BJ (cell line): ENCODE data around the gene IL1B. TPM values are rescaled to one million over a fixed set of nuclear protein-coding genes. Genes with fewer than 3 reads are reported as not detected.

Experiments used
- CTCF ChIA-PET: fragments of 350-600 bp; formaldehyde crosslinking; extraction: SDS; loops from one replicate; lab custom pipeline; 2021; ENCODE audit warnings: antibody characterized with exemption, inconsistent platforms; lab: Yijun Ruan, JAX
- POLR2A ChIA-PET: fragments of 300-600 bp; sonication (Branson Sonifier 250); formaldehyde crosslinking; extraction: SDS; loops from one replicate; lab custom pipeline; 2021; ENCODE audit warnings: antibody characterized with exemption; lab: Charles Lee
- DNase-seq: peaks from one replicate; pipeline ENCODE4 v3.0.0-alpha.2; 2011; ENCODE audit warnings: low read depth
- H3K27me3 ChIP-seq: 2 replicates; pipeline ENCODE4 v1.6.0; 2011; ENCODE audit warnings: low read length; ENCODE audit not compliant: control insufficient read depth, insufficient read depth
- H3K36me3 ChIP-seq: 2 replicates; pipeline ENCODE4 v1.5.1; 2011; ENCODE audit warnings: low read length; ENCODE audit not compliant: control insufficient read depth, insufficient read depth
- H3K4me3 ChIP-seq: 2 replicates; pipeline ENCODE4 v1.5.1; 2011; ENCODE audit warnings: low read depth, mild to moderate bottlenecking, control low read depth, low read length
- CTCF ChIP-seq: IDR thresholded peaks from 2 replicates; pipeline ENCODE4 v1.5.1; 2011; ENCODE audit warnings: low read depth, mild to moderate bottlenecking, control low read depth, inconsistent platforms, low read length, moderate library complexity; ENCODE audit not compliant: insufficient read depth
- polyA plus RNA-seq: library from polyadenylated mRNA; depleted of rRNA; stranded (reverse); fragments of >200 nt; gene quantifications from 2 replicates; pipeline ENCODE4 v1.2.3, GENCODE V29; 2011

The IL1B gene
- polyA plus RNA-seq, 1 experiment, result 7.6 TPM

- Histone ChIP-seq H3K36me3 (no peaks in the 10 kb centered on the region), H3K27me3 (no peaks in the 10 kb centered on the region), H3K4me3 (no peak overlapping the region)
- POLR2A ChIA-PET, result no interaction called here
- CTCF ChIA-PET, result interaction anchor here (1.1 to 1.8 kb wide), 4 partner anchors 13 to 153 kb away, joined by 3 to 7 read pairs (median 4); no protein-coding TSS in a partner anchor
- DNase-seq, result no peak
- no peak for TF ChIP-seq CTCF
Measured at GRCh38 chr2:112788653-112789052, 47.9 kb downstream of the IL1B start.

GRCh38 chr2:112787729-112788393, 48.7 kb downstream of the IL1B start:
- CTCF ChIA-PET, result interaction anchor here (0.9 to 1.5 kb wide), 3 partner anchors 9 to 16 kb away, joined by 3 to 4 read pairs (median 4); no protein-coding TSS in a partner anchor
- H3K4me3 ChIP-seq, result no peak overlapping the region
- TF ChIP-seq CTCF, result no peak
- no peaks in the 10 kb centered on the region for H3K36me3 ChIP-seq
- POLR2A ChIA-PET, result no interaction called here
- no peaks in the 10 kb centered on the region for H3K27me3 ChIP-seq
- no peak for DNase-seq

GRCh38 chr2:112787294-112787693, 49.3 kb downstream of the IL1B start:
- no peaks in the 10 kb centered on the region for H3K27me3 ChIP-seq
- no peak for DNase-seq
- H3K36me3 ChIP-seq, result no peaks in the 10 kb centered on the region
- no peak overlapping the region for H3K4me3 ChIP-seq
- TF ChIP-seq CTCF, result no peak
- ChIA-PET CTCF (interaction anchor here (0.9 kb wide), 1 partner anchor 8 kb away, joined by 3 read pairs; no protein-coding TSS in a partner anchor), POLR2A (no interaction called here)

GRCh38 chr2:112784199-112785189, 52.1 kb downstream of the IL1B start, which contains the start of gene IL1A:
Gene IL1A, minus strand, starts transcription at chr2:112784493. Its CDS starts 723 bp downstream, at chr2:112783770.
- no peaks in the 10 kb centered on the region for H3K27me3 ChIP-seq
- ChIA-PET CTCF (interaction anchor here (1.4 to 2.0 kb wide), 2 partner anchors 15 to 157 kb away, joined by 4 to 6 read pairs; no protein-coding TSS in a partner anchor), POLR2A (no interaction called here)
- TF ChIP-seq CTCF, result no peak
- no peak for DNase-seq
- H3K4me3 ChIP-seq, result no peak within 1 kb of the TSS
- no peaks in the 10 kb centered on the region for H3K36me3 ChIP-seq

DNA sequence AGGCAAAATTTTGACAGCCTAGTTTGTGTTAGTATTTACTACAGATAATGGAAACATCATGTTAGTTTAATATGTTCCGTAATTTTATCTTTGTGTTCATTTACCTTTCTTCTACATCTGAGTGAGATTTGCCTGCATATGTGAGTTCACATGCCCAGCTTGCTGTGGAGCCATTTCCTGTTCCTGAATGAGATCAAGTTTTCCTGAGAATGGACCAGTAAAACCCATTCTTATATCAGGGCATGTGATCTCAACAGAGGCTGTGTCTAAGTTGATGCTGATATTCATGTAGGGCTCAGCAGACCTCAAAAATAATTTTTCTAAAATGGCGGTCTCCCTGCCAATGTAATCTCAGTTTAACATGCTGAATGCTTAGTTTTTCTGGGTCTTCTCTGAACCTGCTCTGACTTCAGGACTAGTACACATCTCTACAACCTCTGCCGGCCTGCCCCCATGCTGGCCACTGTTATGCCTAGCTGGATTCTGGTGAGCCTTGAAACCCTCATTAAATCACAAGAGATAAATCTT, 53.3 kb downstream of the IL1B start:
- CTCF ChIA-PET, result interaction anchor here (1.4 kb wide), 1 partner anchor 9 kb away, joined by 5 read pairs; no protein-coding TSS in a partner anchor
- Histone ChIP-seq H3K27me3 (no peaks in the 10 kb centered on the region), H3K4me3 (no peak overlapping the region), H3K36me3 (no peaks in the 10 kb centered on the region)
- DNase-seq, result no peak
- no peak for TF ChIP-seq CTCF
- POLR2A ChIA-PET, result no interaction called here
